RWPE2 (cell line): Measurements from ENCODE around the gene ENOX2.

Experiments
- ATAC-seq: fragments of 200-7000 bp; cut with Tn5 transposase; 3 replicates; pipeline ENCODE4 v1.9.1; 2021; ENCODE audit warnings: low read depth
- DNase-seq: peaks from one replicate; pipeline ENCODE4 v3.0.0-alpha.2; 2020; ENCODE audit warnings: low spot score
- H3K27ac ChIP-seq: fragments of 450-650 bp; 2 replicates; pipeline ENCODE4 v1.5.1; 2017; ENCODE audit warnings: mild to moderate bottlenecking; ENCODE audit not compliant: poor library complexity, severe bottlenecking
- H3K27me3 ChIP-seq: fragments of 250-450 bp; sonication (Bioruptor Pico); 2 replicates; pipeline ENCODE4 v1.5.1; 2021; ENCODE audit warnings: mild to moderate bottlenecking, moderate library complexity; ENCODE audit not compliant: insufficient read depth, poor library complexity, severe bottlenecking
- H3K36me3 ChIP-seq: fragments of 250-450 bp; sonication (Bioruptor Pico); 2 replicates; pipeline ENCODE4 v1.5.1; 2020; ENCODE audit warnings: low read depth, mild to moderate bottlenecking, moderate library complexity
- H3K4me1 ChIP-seq: fragments of 250-450 bp; sonication (Bioruptor Pico); 2 replicates; pipeline ENCODE4 v1.5.1; 2021; ENCODE audit warnings: mild to moderate bottlenecking, moderate library complexity; ENCODE audit not compliant: insufficient read depth, poor library complexity, severe bottlenecking
- H3K4me3 ChIP-seq: fragments of 250-450 bp; sonication (Bioruptor Pico); 2 replicates; pipeline ENCODE4 v1.5.1; 2021; ENCODE audit warnings: mild to moderate bottlenecking, moderate library complexity; ENCODE audit not compliant: severe bottlenecking
- H3K9me3 ChIP-seq: fragments of 250-450 bp; sonication (Bioruptor Pico); 2 replicates; pipeline ENCODE4 v1.5.1; 2021; ENCODE audit warnings: mild to moderate bottlenecking, moderate library complexity; ENCODE audit not compliant: severe bottlenecking
- TF ChIP-seq, protein P1 (sequence below): fragments of 450-650 bp; IDR thresholded peaks from one replicate; pipeline ENCODE4 v1.5.1; 2017; ENCODE audit warnings: mild to moderate bottlenecking, moderate library complexity; ENCODE audit not compliant: poor library complexity, severe bottlenecking

Gene ENOX2

DNA sequence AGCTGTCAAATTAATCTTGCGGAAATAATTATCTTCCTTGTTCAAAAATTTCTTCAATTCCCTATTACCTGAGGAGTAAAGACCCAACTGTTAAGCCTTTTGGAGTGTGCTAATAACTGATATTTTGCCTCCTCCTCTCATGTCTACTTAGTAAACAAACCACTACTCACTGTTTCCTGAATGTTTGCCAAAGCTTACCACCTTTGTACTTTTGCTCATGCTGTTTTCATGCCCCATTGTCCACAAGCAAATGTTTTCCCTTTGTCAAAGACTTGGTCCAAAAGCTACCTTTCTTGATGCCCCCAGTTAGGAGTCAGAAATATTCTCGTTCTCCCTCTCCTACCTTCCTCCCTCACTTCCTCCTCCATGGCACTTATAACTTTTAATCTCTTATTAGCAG is 226.1 kb downstream of the ENOX2 start:
- H3K36me3 ChIP-seq, result no peaks in the 10 kb centered on the region
- no peaks in the 10 kb centered on the region for H3K4me1 ChIP-seq
- H3K9me3 ChIP-seq, result no peaks in the 10 kb centered on the region
- TF ChIP-seq, protein P1, sequence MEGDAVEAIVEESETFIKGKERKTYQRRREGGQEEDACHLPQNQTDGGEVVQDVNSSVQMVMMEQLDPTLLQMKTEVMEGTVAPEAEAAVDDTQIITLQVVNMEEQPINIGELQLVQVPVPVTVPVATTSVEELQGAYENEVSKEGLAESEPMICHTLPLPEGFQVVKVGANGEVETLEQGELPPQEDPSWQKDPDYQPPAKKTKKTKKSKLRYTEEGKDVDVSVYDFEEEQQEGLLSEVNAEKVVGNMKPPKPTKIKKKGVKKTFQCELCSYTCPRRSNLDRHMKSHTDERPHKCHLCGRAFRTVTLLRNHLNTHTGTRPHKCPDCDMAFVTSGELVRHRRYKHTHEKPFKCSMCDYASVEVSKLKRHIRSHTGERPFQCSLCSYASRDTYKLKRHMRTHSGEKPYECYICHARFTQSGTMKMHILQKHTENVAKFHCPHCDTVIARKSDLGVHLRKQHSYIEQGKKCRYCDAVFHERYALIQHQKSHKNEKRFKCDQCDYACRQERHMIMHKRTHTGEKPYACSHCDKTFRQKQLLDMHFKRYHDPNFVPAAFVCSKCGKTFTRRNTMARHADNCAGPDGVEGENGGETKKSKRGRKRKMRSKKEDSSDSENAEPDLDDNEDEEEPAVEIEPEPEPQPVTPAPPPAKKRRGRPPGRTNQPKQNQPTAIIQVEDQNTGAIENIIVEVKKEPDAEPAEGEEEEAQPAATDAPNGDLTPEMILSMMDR, result no peak
- no peaks in the 10 kb centered on the region for H3K27me3 ChIP-seq
- H3K4me3 ChIP-seq, result no peak overlapping the region
- DNase-seq (no peak), ATAC-seq (no peak)
- no peak overlapping the region for H3K27ac ChIP-seq

DNA sequence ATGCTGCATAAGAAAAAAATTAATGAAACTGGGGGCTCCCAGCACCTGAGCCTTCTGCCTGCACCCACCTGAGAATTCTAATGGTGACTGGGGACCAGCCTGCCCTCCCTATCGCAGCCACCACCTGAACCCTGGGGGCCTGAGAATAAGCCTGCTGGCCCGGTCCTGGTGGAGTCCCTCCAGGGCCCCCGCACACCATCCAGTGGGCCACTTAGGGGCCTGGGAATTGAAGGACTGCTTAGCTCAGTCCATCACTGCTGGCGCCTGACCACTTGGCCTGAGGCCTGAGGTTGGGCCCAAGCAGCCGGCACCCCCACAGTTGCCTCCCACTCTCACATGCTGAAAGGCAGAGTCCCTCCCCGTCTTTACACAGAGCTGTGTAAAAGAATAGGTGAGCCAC is 230.8 kb downstream of the ENOX2 start:
- DNase-seq, result no peak
- H3K27ac ChIP-seq, result no peak overlapping the region
- no peaks in the 10 kb centered on the region for H3K4me1 ChIP-seq
- H3K36me3 ChIP-seq, result no peaks in the 10 kb centered on the region
- no peaks in the 10 kb centered on the region for H3K9me3 ChIP-seq
- ATAC-seq, result no peak
- H3K27me3 ChIP-seq, result no peaks in the 10 kb centered on the region
- no peak overlapping the region for H3K4me3 ChIP-seq
- TF ChIP-seq, protein P1, result no peak

DNA sequence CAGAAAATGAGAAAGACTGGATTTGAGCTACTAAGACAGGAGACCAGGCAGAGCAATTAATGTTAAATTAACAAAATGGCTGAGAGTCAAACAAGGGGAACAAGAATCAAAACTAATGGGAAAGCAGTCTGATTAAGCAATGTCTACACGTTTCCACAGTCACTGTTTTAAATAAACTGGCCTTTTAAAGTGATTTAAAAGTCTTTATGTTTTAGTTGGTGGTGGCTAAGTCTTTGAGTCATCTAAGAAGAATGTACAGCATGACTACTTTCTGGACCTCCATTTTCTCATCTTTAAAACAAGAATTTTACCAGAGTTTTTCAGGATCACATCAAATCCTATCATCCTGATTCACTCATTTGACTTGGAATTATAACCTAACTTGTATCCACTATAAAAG is 233.8 kb downstream of the ENOX2 start:
- Histone ChIP-seq H3K27ac (no peak overlapping the region), H3K4me3 (no peak overlapping the region), H3K9me3 (no peaks in the 10 kb centered on the region), H3K27me3 (no peaks in the 10 kb centered on the region), H3K4me1 (no peaks in the 10 kb centered on the region), H3K36me3 (no peaks in the 10 kb centered on the region)
- DNase-seq, result no peak
- no peak for ATAC-seq
- TF ChIP-seq, protein P1, result no peak

DNA sequence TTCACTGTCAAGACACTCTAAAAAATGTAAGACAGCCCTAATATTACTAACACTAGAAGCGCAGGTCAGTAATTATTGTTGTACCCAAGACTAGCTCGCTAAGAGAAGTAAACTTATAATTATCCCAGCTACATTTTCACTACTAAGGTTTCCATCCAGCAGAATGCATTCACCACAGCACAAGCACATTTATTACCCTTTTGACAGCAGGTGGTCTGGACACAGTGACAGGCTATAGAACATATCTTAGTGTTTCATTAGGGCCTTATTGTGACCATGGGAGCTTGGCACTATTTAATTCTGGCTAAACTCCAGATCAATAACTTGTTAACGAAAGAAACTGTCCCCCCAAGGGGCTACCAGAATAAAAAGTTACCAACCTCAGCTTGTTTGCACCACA is 237.7 kb downstream of the ENOX2 start:
- Histone ChIP-seq H3K9me3 (no peaks in the 10 kb centered on the region), H3K36me3 (no peaks in the 10 kb centered on the region), H3K27ac (no peak overlapping the region), H3K27me3 (no peaks in the 10 kb centered on the region), H3K4me1 (no peaks in the 10 kb centered on the region), H3K4me3 (no peak overlapping the region)
- no peak for ATAC-seq
- TF ChIP-seq, protein P1, result no peak
- DNase-seq, result no peak

DNA sequence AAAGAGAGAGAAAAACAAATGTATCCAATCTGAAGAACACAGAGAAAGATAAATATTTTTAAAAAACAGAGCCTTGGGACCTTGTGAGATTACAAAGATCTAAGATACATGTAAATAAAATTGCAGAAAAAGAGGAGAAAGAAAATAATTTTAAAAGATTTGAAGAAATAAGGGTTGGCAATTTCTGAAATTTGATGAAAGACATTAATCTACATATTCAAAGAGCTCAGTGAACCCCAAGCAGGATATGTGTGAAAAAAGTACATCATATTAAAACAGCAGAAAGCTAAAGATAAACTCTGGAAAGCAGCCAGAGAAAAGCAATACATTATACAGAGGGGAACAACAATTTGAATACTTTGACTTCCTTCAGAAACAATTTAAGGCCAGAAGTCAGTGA is 244.7 kb downstream of the ENOX2 start:
- TF ChIP-seq, protein P1, result no peak
- Histone ChIP-seq H3K4me1 (no peaks in the 10 kb centered on the region), H3K4me3 (no peak overlapping the region), H3K27me3 (no peaks in the 10 kb centered on the region), H3K9me3 (no peaks in the 10 kb centered on the region), H3K27ac (no peak overlapping the region), H3K36me3 (no peaks in the 10 kb centered on the region)
- ATAC-seq (no peak), DNase-seq (no peak)
